ENCODE data around the gene KDM6B.

- TF ChIP-seq CTCF (IDR thresholded peaks at IDR 0.05) (no peak), EP300 (IDR thresholded peaks at IDR 0.05) (no peak), POLR2A (IDR thresholded peaks at IDR 0.05) (no peak)
Measured at GRCh38 chr17:7817643-7817964, 16.4 kb upstream of the KDM6B start.
